Nephron (organoid): ENCODE data around the gene SQOR.

Source experiments
- H3K27ac Mint-ChIP-seq, 3 experiments: 2 replicates each; pipeline ENCODE4 v1.8.0; 2020; ENCODE audit warnings: mixed read lengths in 3 of 3, mild to moderate bottlenecking in 2 of 3, moderate library complexity in 1 of 3
- H3K27me3 Mint-ChIP-seq: 2 replicates; pipeline ENCODE4 v1.8.0; 2021; ENCODE audit warnings: low read depth, mild to moderate bottlenecking, moderate library complexity, mixed read lengths
- H3K36me3 Mint-ChIP-seq: 2 replicates; pipeline ENCODE4 v1.8.0; 2020; ENCODE audit warnings: low read depth, mixed read lengths
- H3K4me1 Mint-ChIP-seq: 2 replicates; pipeline ENCODE4 v1.8.0; 2020; ENCODE audit warnings: mixed read lengths
- H3K4me3 Mint-ChIP-seq, 3 experiments: 2 replicates each; pipeline ENCODE4 v1.8.0; 2020; ENCODE audit warnings: mild to moderate bottlenecking in 3 of 3, mixed read lengths in 3 of 3, moderate library complexity in 2 of 3
- H3K9me3 Mint-ChIP-seq: 2 replicates; pipeline ENCODE4 v1.8.0; 2020; ENCODE audit warnings: mixed read lengths
- TF ChIP-seq, protein P1 (sequence below), 3 experiments: fragments of 200-600 bp; sonication (generic); IDR thresholded peaks; one replicate each; pipeline ENCODE4 v1.5.0; 2021; ENCODE audit warnings: antibody characterized with exemption in 3 of 3; ENCODE audit not compliant: unreplicated experiment in 3 of 3

Gene SQOR

DNA sequence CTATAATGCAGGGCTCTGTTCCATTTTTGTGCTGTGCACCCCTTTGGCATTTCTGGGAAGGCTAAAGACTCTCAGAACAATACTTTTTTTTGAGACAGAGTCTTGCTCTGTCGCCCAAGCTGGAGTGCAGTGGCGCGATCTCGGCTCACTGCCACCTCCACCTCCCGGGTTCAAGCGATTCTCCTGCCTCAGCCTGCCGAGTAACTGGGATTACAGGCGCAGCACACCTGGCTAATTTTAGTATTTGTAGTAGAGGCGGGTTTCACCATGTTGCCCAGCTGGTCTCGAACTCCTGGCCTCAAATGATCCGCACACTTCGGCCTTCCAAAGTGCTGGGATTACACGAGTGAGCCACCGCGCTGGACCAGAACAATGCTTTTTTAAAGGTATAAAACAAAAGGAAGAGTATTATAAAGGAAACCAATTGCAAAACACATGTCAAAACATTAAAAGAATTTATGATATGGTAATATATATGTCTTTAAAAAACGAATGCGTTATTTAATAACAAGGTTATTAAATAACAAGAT, 999 bp downstream of the SQOR start:
- H3K4me1 Mint-ChIP-seq: peaks cover 22% of the 10 kb centered on the region
- no peaks in the 10 kb centered on the region for H3K36me3 Mint-ChIP-seq
- peak overlapping the region; percentile 90 to 93 (median 91) for H3K4me3 Mint-ChIP-seq
- peak overlapping the region; percentile 62 to 92 (median 87) for H3K27ac Mint-ChIP-seq
- H3K27me3 Mint-ChIP-seq: peaks cover 48% of the 10 kb centered on the region
- no peaks in the 10 kb centered on the region for H3K9me3 Mint-ChIP-seq
- TF ChIP-seq, protein P1, sequence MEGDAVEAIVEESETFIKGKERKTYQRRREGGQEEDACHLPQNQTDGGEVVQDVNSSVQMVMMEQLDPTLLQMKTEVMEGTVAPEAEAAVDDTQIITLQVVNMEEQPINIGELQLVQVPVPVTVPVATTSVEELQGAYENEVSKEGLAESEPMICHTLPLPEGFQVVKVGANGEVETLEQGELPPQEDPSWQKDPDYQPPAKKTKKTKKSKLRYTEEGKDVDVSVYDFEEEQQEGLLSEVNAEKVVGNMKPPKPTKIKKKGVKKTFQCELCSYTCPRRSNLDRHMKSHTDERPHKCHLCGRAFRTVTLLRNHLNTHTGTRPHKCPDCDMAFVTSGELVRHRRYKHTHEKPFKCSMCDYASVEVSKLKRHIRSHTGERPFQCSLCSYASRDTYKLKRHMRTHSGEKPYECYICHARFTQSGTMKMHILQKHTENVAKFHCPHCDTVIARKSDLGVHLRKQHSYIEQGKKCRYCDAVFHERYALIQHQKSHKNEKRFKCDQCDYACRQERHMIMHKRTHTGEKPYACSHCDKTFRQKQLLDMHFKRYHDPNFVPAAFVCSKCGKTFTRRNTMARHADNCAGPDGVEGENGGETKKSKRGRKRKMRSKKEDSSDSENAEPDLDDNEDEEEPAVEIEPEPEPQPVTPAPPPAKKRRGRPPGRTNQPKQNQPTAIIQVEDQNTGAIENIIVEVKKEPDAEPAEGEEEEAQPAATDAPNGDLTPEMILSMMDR (IDR thresholded peaks at IDR 0.05; ENCODE audit: unreplicated experiment in 3 of 3): no peak

DNA sequence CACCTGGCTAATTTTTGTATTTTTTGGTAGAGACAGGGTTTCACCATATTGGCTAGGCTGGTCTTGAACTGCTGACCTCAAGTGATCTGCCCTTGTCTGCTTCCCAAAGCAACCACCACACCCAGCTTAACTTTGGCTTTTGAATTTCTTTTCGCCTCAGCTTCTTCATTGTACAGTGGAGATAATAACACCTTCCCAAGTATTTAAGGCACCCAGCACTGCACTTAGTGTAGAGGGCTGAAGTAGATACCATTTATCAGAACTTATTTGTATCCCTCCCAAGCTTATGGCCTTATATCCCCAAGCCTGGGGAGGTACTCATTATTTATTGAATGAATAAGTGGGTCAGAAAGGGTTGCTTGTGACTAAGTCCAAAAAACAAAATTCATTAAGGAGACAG, 2.3 kb downstream of the SQOR start:
- TF ChIP-seq, protein P1 (IDR thresholded peaks at IDR 0.05; ENCODE audit: unreplicated experiment in 3 of 3): no peak
- Mint-ChIP-seq H3K27ac (peak overlapping the region; percentile 95 to 98 (median 97)), H3K9me3 (no peaks in the 10 kb centered on the region), H3K4me1 (peaks cover 35% of the 10 kb centered on the region), H3K4me3 (peak overlapping the region; percentile 61 to 80 (median 78)), H3K36me3 (no peaks in the 10 kb centered on the region), H3K27me3 (peaks cover 48% of the 10 kb centered on the region)

DNA sequence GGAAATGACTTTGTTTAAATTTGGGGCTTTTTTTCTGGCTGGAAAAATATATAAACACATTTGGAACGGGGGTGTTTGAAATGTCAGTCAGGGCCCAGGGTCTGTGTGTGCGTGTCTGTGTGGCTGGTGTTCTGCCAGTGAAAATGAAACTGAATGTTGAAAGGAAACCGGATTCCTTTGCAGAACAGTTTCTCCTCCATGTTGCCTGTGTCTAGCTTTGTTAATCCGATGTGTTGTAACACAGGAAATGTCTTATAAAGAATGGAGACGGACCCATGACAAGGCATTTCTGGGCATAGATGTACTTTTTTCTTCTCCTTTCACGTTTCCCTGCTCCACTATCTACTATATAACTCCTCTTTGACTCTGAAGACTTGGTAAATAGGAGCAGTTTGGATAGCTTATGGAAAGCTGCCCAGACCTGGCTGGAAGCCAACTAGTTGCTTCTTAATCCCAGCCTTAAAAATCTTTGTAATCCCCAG, 2.8 kb downstream of the SQOR start:
- Mint-ChIP-seq H3K4me1 (peaks cover 38% of the 10 kb centered on the region), H3K4me3 (peak overlapping the region; percentile 61 to 80 (median 78)), H3K36me3 (no peaks in the 10 kb centered on the region), H3K9me3 (no peaks in the 10 kb centered on the region), H3K27ac (peak overlapping the region; percentile 95 to 98 (median 97)), H3K27me3 (peaks cover 48% of the 10 kb centered on the region)
- TF ChIP-seq, protein P1 (IDR thresholded peaks at IDR 0.05; ENCODE audit: unreplicated experiment in 3 of 3): no peak

DNA sequence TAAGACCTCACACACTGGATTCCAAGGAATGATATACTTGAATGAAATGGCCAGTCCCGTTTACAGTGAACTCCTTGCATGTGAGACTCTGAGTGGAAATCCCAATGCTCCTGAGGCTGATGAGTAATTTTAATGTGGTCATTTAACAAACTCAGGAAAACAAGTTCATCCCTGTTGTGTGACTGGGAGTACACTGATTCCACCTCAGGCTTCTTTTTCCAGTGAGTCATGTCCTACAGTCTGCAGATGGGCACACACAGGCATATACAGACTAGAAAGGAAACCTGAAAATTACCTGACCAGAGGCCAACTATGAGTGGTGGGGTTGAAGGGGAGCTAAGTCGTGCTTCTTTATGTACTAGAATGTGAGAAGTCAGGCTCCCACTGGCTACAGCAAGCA, 5.8 kb downstream of the SQOR start:
- no peak overlapping the region for H3K4me3 Mint-ChIP-seq
- H3K9me3 Mint-ChIP-seq: no peaks in the 10 kb centered on the region
- peaks cover 41% of the 10 kb centered on the region for H3K4me1 Mint-ChIP-seq

DNA sequence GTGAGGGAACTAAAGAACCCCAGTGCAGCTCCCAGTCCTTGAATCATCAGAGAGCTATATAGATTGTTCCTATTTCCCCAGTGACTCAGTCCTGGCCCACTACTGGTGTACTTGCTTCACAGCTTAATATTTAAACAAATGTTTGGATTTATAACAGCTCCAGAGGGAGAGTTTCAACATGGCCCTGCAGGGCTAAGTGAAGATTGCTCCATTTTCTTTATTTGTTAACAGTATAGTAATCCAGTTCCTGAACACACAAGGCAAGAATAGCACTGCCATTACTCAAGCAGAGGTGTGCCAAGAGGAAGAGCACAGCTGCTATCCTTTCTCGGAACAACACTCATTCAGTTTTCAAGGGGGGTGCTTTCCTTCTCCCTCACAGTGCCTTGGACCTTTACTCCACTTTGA, 6.5 kb downstream of the SQOR start:
- Mint-ChIP-seq H3K4me3 (no peak overlapping the region), H3K4me1 (peaks cover 45% of the 10 kb centered on the region), H3K9me3 (no peaks in the 10 kb centered on the region), H3K27me3 (peaks cover 42% of the 10 kb centered on the region), H3K36me3 (no peaks in the 10 kb centered on the region), H3K27ac (peak overlapping the region; percentile 43 to 100 (median 58))
- TF ChIP-seq, protein P1 (IDR thresholded peaks at IDR 0.05; ENCODE audit: unreplicated experiment in 3 of 3): no peak

More for the DNA sequence above, 5.8 kb downstream of the SQOR start:
- Mint-ChIP-seq H3K36me3 (no peaks in the 10 kb centered on the region), H3K27ac (peak overlapping the region; percentile 43 to 100 (median 58)), H3K27me3 (peaks cover 44% of the 10 kb centered on the region)
- TF ChIP-seq, protein P1 (IDR thresholded peaks at IDR 0.05; ENCODE audit: unreplicated experiment in 3 of 3): no peak
